Breast epithelium (tissue), 4 donors: ENCODE measurements around the gene ERP29. TPM values are rescaled to one million over a fixed set of nuclear protein-coding genes. Genes with fewer than 3 reads are reported as not detected.

Experiments
- DNase-seq, 2 donors: peaks; one replicate each; pipeline ENCODE4 v3.0.0-alpha.2; 2019; ENCODE audit warnings: low spot score in 2 of 2
- H3K27ac ChIP-seq, 2 donors: fragments of 200-600 bp; sonication (generic) in 1 of 2; one replicate each; pipeline ENCODE4 v1.5.1; 2016 to 2019; ENCODE audit warnings: mild to moderate bottlenecking in 1 of 2
- H3K27me3 ChIP-seq, 2 donors: fragments of 200-600 bp; sonication (generic) in 1 of 2; one replicate each; pipeline versions ENCODE4 v1.5.1 to v1.6.0; 2017 to 2019; ENCODE audit warnings: control low read depth in 1 of 2, mild to moderate bottlenecking in 1 of 2
- H3K36me3 ChIP-seq: fragments of 200-600 bp; one replicate; pipeline ENCODE4 v1.5.1; 2019
- H3K4me1 ChIP-seq, 2 donors: fragments of 200-600 bp; sonication (generic); one replicate each; pipeline ENCODE4 v1.5.1; 2016 to 2019; ENCODE audit warnings: control low read depth in 1 of 2
- H3K4me3 ChIP-seq, 3 donors: fragments of 200-600 bp; sonication (generic); 1 replicate in 2 of 3; 2 replicates in 1 of 3; pipeline ENCODE4 v1.5.1; 2016 to 2019; ENCODE audit warnings: mild to moderate bottlenecking in 3 of 3, moderate library complexity in 2 of 3
- H3K9me3 ChIP-seq, 2 donors: fragments of 200-600 bp; sonication (generic) in 1 of 2; one replicate each; pipeline ENCODE4 v1.5.1; 2016 to 2019; ENCODE audit warnings: control low read depth in 1 of 2
- POLR2A ChIP-seq: fragments of 450-650 bp; IDR thresholded peaks from one replicate; pipeline ENCODE4 v1.6.1; 2016; ENCODE audit warnings: antibody characterized with exemption, mild to moderate bottlenecking, moderate library complexity
- POLR2AphosphoS5 ChIP-seq, 3 donors: sonication (generic); formaldehyde crosslinking; IDR thresholded peaks; one replicate each; pipeline ENCODE4 v1.6.1; 2017; ENCODE audit warnings: antibody characterized with exemption in 3 of 3
- intact Hi-C: fragments of 100-400 bp; cut with DNase I; formaldehyde crosslinking; loops from one replicate; pipeline ENCODE4 v1.15.1; 2023; ENCODE audit warnings: low total_unique reads
- total RNA-seq, 3 donors: library from RNA; depleted of rRNA; stranded (reverse); fragments of >200 nt; gene quantifications; one replicate each; pipeline ENCODE4 v1.1.0, GENCODE V29; 2016
- TF ChIP-seq, protein P1 (sequence below), 3 donors: fragments of 450-650 bp; IDR thresholded peaks; one replicate each; pipeline ENCODE4 v1.5.1; 2016 to 2017; ENCODE audit warnings: antibody characterized with exemption in 3 of 3, mild to moderate bottlenecking in 3 of 3, moderate library complexity in 3 of 3

The ERP29 gene
- total RNA-seq, 3 donors from 2014 or later = 40.3 to 52.8 (median 41.0) TPM

DNA sequence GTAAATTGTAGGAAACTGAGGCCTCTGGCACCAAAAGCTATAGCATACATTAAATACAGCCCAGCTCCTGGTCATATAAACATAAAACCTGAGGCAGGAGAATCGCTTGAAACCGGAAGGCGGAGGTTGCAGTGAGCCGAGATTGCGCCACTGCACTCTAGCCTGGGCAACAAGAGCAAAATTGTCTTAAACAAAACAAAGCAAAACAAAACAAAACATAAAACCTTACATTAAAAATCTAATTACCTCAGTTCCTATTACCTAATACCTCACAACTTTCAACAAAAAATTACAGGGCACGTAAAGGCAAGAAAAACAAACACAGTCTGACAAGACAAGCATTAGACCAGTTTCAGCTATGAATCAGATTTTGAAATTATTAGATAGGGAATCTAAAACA is 36.9 kb upstream of the ERP29 start:
- no peaks in the 10 kb centered on the region for H3K4me1 ChIP-seq
- H3K4me3 ChIP-seq = no peak overlapping the region
- no peaks in the 10 kb centered on the region for H3K9me3 ChIP-seq
- intact Hi-C loops = loop anchor here (10.0 kb wide), 1 partner anchor 1909 kb away; no protein-coding TSS in a partner anchor
- DNase-seq = no peak
- H3K27me3 ChIP-seq = no peaks in the 10 kb centered on the region
- H3K36me3 ChIP-seq = no peaks in the 10 kb centered on the region
- TF ChIP-seq POLR2AphosphoS5 (IDR thresholded peaks at IDR 0.05) = no peak
- TF ChIP-seq, protein P1, sequence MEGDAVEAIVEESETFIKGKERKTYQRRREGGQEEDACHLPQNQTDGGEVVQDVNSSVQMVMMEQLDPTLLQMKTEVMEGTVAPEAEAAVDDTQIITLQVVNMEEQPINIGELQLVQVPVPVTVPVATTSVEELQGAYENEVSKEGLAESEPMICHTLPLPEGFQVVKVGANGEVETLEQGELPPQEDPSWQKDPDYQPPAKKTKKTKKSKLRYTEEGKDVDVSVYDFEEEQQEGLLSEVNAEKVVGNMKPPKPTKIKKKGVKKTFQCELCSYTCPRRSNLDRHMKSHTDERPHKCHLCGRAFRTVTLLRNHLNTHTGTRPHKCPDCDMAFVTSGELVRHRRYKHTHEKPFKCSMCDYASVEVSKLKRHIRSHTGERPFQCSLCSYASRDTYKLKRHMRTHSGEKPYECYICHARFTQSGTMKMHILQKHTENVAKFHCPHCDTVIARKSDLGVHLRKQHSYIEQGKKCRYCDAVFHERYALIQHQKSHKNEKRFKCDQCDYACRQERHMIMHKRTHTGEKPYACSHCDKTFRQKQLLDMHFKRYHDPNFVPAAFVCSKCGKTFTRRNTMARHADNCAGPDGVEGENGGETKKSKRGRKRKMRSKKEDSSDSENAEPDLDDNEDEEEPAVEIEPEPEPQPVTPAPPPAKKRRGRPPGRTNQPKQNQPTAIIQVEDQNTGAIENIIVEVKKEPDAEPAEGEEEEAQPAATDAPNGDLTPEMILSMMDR (IDR thresholded peaks at IDR 0.05) = no peak
- no peak for TF ChIP-seq POLR2A
- H3K27ac ChIP-seq = no peak overlapping the region

DNA sequence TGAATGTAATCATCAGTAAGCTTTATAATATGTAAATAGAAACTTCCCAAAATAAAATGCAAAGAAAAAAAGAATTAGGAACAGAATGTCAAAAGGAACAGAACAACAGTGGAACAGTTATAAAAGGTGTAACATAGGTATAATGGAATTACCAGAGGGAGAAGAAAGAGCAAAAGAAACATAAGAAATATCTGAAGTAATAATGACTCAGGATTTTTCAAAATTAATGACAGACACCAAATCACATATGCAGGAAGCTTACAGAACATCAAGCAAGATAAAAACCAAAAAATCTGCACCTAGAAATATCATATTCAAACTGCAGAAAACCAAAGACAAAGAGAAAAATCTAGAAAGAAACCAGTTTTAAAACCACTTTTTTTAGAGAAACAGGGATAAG is 36.4 kb upstream of the ERP29 start:
- TF ChIP-seq, protein P1 (IDR thresholded peaks at IDR 0.05) = no peak
- no peak for TF ChIP-seq POLR2A
- no peak for TF ChIP-seq POLR2AphosphoS5 (IDR thresholded peaks at IDR 0.05)
- no peak for DNase-seq
- intact Hi-C loops = loop anchor here (10.0 kb wide), 1 partner anchor 1908 kb away; no protein-coding TSS in a partner anchor
- no peak overlapping the region for H3K27ac ChIP-seq
- no peak overlapping the region for H3K4me3 ChIP-seq
- no peaks in the 10 kb centered on the region for H3K36me3 ChIP-seq
- H3K4me1 ChIP-seq = no peaks in the 10 kb centered on the region
- no peaks in the 10 kb centered on the region for H3K27me3 ChIP-seq
- H3K9me3 ChIP-seq = no peaks in the 10 kb centered on the region

DNA sequence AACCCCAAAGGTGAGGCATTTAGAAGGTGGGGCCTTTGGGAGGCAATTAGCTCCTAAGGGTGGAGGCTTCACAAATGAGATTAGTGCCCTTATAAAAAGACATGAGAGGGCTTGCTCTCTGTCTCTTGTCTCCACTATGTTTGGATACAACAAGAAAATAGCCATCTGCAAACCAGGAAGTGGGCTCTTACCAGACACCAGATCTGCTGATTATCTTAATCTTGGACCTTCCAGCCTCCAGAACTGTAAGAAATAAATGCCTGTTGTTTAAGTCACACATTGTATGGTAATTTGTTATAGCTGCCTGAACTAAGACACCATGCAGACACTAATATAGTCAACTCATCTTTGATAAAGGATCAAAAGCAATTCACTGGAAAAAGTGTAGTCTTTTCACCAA is 34.7 kb upstream of the ERP29 start:
- Histone ChIP-seq H3K9me3 (no peaks in the 10 kb centered on the region), H3K27me3 (no peaks in the 10 kb centered on the region), H3K36me3 (no peaks in the 10 kb centered on the region), H3K27ac (no peak overlapping the region), H3K4me3 (no peak overlapping the region), H3K4me1 (no peaks in the 10 kb centered on the region)
- no peak for DNase-seq
- TF ChIP-seq, protein P1 (IDR thresholded peaks at IDR 0.05) = no peak
- TF ChIP-seq POLR2AphosphoS5 (IDR thresholded peaks at IDR 0.05) (no peak), POLR2A (no peak)
- intact Hi-C loops = loop anchor here (10.0 kb wide), 1 partner anchor 1906 kb away; no protein-coding TSS in a partner anchor

DNA sequence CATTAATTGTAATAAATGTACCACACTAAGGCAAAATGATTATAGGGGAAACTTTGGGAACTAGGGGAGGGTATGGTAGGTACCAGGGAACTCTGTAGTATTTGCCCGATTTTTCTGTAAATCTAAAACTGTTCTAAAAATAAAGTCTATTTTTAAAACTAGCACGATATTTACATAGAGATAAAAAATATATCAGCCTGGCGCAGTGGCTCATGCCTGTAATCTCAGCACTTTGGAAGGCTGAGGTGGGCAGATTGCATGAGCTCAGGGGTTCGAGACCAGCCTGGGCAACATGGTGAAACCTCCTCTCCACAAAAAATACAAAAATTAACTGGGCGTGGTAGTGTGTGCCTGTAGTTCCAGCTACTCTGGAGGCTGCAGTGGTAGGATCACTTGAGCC is 32.6 kb upstream of the ERP29 start:
- Histone ChIP-seq H3K36me3 (no peaks in the 10 kb centered on the region), H3K27ac (no peak overlapping the region), H3K4me3 (no peak overlapping the region), H3K27me3 (no peaks in the 10 kb centered on the region), H3K4me1 (no peaks in the 10 kb centered on the region), H3K9me3 (no peaks in the 10 kb centered on the region)
- no peak for DNase-seq
- TF ChIP-seq POLR2A (no peak), POLR2AphosphoS5 (IDR thresholded peaks at IDR 0.05) (no peak)
- TF ChIP-seq, protein P1 (IDR thresholded peaks at IDR 0.05) = no peak
- intact Hi-C loops = no loop called here

DNA sequence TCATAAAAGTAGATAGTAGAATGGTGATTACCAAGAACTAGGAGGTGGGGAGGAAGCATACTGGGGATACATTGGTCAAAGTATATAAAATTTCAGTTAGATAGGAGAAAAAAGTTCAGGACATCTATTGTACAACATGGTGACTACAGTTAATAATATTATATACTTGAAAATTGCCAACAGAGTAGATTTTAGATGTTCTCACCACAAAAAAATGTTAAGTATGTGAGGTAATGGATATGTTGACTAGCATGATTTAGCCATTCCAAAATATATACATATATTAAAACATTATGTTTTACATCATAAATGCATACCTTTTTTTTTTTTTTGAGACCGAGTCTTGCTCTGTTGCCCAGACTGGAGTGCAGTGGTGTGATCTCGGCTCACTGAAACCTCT is 31.2 kb upstream of the ERP29 start:
- TF ChIP-seq, protein P1 (IDR thresholded peaks at IDR 0.05) = no peak
- no peaks in the 10 kb centered on the region for H3K27me3 ChIP-seq
- no peaks in the 10 kb centered on the region for H3K4me1 ChIP-seq
- intact Hi-C loops = no loop called here
- H3K36me3 ChIP-seq = no peaks in the 10 kb centered on the region
- no peak overlapping the region for H3K4me3 ChIP-seq
- H3K9me3 ChIP-seq = no peaks in the 10 kb centered on the region
- no peak overlapping the region for H3K27ac ChIP-seq
- DNase-seq = no peak
